HEK293 (cell line): ENCODE results near the gene VPS13C.

ENCODE experiments used
- BCL11A ChIP-seq: fragments of 450-650 bp; formaldehyde crosslinking; IDR thresholded peaks from 2 replicates; pipeline ENCODE4 v1.5.1; 2016; ENCODE audit warnings: low read depth, missing biosample characterization, missing genetic modification characterization
- CTCF ChIP-seq: fragments of 450-650 bp; formaldehyde crosslinking; IDR thresholded peaks from 2 replicates; pipeline ENCODE4 v1.5.1; 2016; ENCODE audit warnings: missing biosample characterization, missing genetic modification characterization
- TSHZ1 ChIP-seq: fragments of 450-650 bp; formaldehyde crosslinking; IDR thresholded peaks from 2 replicates; pipeline ENCODE4 v1.5.1; 2016; ENCODE audit warnings: missing biosample characterization, missing genetic modification characterization, borderline replicate concordance
- ZBTB21 ChIP-seq: fragments of 450-650 bp; formaldehyde crosslinking; IDR thresholded peaks from 2 replicates; pipeline ENCODE4 v1.5.1; 2017; ENCODE audit warnings: missing biosample characterization, missing genetic modification characterization
- ZNF146 ChIP-seq: fragments of 450-650 bp; formaldehyde crosslinking; IDR thresholded peaks from 2 replicates; pipeline ENCODE4 v1.5.1; 2016; ENCODE audit warnings: missing biosample characterization, missing genetic modification characterization
- ZNF18 ChIP-seq: fragments of 450-650 bp; formaldehyde crosslinking; IDR thresholded peaks from 2 replicates; pipeline ENCODE4 v1.5.1; 2016; ENCODE audit warnings: missing biosample characterization, missing genetic modification characterization
- ZNF274 ChIP-seq, 2 experiments: fragments of 200-500 bp in 1 of 2; fragments of 450-650 bp in 1 of 2; sonication (Bioruptor generic) in 1 of 2; formaldehyde crosslinking in 1 of 2; IDR thresholded peaks; 2 replicates each; pipeline versions ENCODE4 v1.5.1 to v1.6.1; 2014 to 2016; ENCODE audit warnings: borderline replicate concordance in 1 of 2, inconsistent platforms in 1 of 2, low read length in 1 of 2, missing biosample characterization in 1 of 2, missing genetic modification characterization in 1 of 2
- ZNF311 ChIP-seq: fragments of 450-650 bp; formaldehyde crosslinking; IDR thresholded peaks from 2 replicates; pipeline ENCODE4 v1.5.1; 2017; ENCODE audit warnings: missing biosample characterization, missing genetic modification characterization, borderline replicate concordance
- ZNF350 ChIP-seq: fragments of 450-650 bp; formaldehyde crosslinking; IDR thresholded peaks from 2 replicates; pipeline ENCODE4 v1.5.0; 2017; ENCODE audit warnings: missing biosample characterization, mild to moderate bottlenecking, missing genetic modification characterization
- ZNF366 ChIP-seq: fragments of 450-650 bp; formaldehyde crosslinking; conservative IDR thresholded peaks from 2 replicates; pipeline ENCODE4 v1.5.1; 2016; ENCODE audit warnings: missing biosample characterization, missing genetic modification characterization
- ZNF423 ChIP-seq: fragments of 450-650 bp; formaldehyde crosslinking; IDR thresholded peaks from 2 replicates; pipeline ENCODE4 v1.5.1; 2016; ENCODE audit warnings: missing biosample characterization, missing genetic modification characterization
- ZNF548 ChIP-seq: fragments of 450-650 bp; formaldehyde crosslinking; IDR thresholded peaks from 2 replicates; pipeline ENCODE4 v1.5.1; 2016; ENCODE audit warnings: missing biosample characterization, missing genetic modification characterization
- ZNF596 ChIP-seq: fragments of 450-650 bp; IDR thresholded peaks from 2 replicates; pipeline ENCODE4 v1.5.0; 2018; ENCODE audit warnings: missing biosample characterization, mild to moderate bottlenecking, missing genetic modification characterization, moderate library complexity
- ZSCAN5A ChIP-seq: fragments of 450-650 bp; formaldehyde crosslinking; IDR thresholded peaks from 2 replicates; pipeline ENCODE4 v1.5.1; 2016; ENCODE audit warnings: missing biosample characterization, missing genetic modification characterization

- TF ChIP-seq ZNF350 (tag by site-specific recombination) (no peak), BCL11A (tag by site-specific recombination) (no peak), ZNF274 (IDR thresholded peaks at IDR 0.05; ENCODE audit: low read length) (no peak), ZNF274 (tag by site-specific recombination; IDR thresholded peaks at IDR 0.05; ENCODE audit: borderline replicate concordance) (no peak), ZNF311 (no peak), CTCF (tag by site-specific recombination) (no peak), ZSCAN5A (tag by site-specific recombination) (no peak), TSHZ1 (no peak), ZNF596 (tag by site-specific recombination) (no peak), ZNF366 (no peak), ZNF18 (tag by site-specific recombination) (no peak), ZNF146 (no peak), ZNF548 (tag by site-specific recombination) (no peak), ZNF423 (no peak), ZBTB21 (tag by site-specific recombination) (no peak)
These were observed 49.2 kb upstream of the VPS13C start for GRCh38 chr15:62109437-62109836.
